Stomach smooth muscle (tissue), 2 donors: Measurements from ENCODE around the gene STARD8.

Experiments
- H3K27ac ChIP-seq: one replicate; pipeline ENCODE4 v1.7.0; 2013; ENCODE audit warnings: mild to moderate bottlenecking, low read length, inconsistent platforms
- H3K27me3 ChIP-seq, 2 donors: one replicate each; pipeline ENCODE4 v1.7.0; 2013; ENCODE audit warnings: low read length in 2 of 2; ENCODE audit not compliant: insufficient read depth in 2 of 2, control insufficient read depth in 1 of 2
- H3K36me3 ChIP-seq, 2 donors: one replicate each; pipeline ENCODE4 v1.7.0; 2013; ENCODE audit warnings: low read length in 2 of 2; ENCODE audit not compliant: control insufficient read depth in 2 of 2, insufficient read depth in 2 of 2
- H3K4me1 ChIP-seq: one replicate; pipeline ENCODE4 v1.7.0; 2013; ENCODE audit warnings: low read length; ENCODE audit not compliant: control insufficient read depth, insufficient read depth
- H3K4me3 ChIP-seq, 2 donors: one replicate each; pipeline ENCODE4 v1.7.0; 2013; ENCODE audit warnings: low read length in 2 of 2
- H3K9ac ChIP-seq, 2 donors: one replicate each; pipeline ENCODE4 v1.7.0; 2013; ENCODE audit warnings: low read length in 2 of 2, mild to moderate bottlenecking in 1 of 2
- H3K9me3 ChIP-seq, 2 donors: one replicate each; pipeline ENCODE4 v1.7.0; 2013; ENCODE audit warnings: low read length in 2 of 2; ENCODE audit not compliant: control insufficient read depth in 2 of 2
- donor health status: healthy.
- donor health status: Pancreatic carcinoma.

The STARD8 gene

DNA sequence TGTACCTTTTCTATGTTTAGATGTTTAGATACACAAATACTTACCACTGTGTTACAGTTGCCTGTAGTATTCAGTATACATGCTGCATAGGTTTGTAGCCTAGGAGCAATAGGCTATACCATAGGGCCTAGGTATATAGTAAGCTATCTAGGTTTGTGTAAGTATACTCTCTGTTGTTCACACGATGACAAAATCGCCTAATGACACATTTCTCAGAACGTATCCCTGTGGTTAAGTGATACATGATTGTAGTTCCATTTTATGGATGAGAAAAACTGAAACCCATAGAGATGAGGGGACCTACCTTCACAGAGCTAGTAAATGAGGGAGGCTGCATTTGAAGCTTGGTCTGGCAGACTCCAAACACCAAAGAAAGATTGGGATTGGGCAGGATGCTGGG, 102.0 kb downstream of the STARD8 start:
- Histone ChIP-seq H3K36me3 (no peaks in the 10 kb centered on the region), H3K9me3 (peaks cover 0 to 2% of the 10 kb centered on the region in 2 donors), H3K9ac (no peak overlapping the region), H3K27me3 (peaks cover 0 to 21% of the 10 kb centered on the region in 2 donors), H3K27ac (no peak overlapping the region), H3K4me1 (no peaks in the 10 kb centered on the region), H3K4me3 (no peak overlapping the region)

GRCh38 chrX:68750316-68750715, 102.8 kb downstream of the STARD8 start:
- Histone ChIP-seq H3K27me3 (peaks cover 0 to 21% of the 10 kb centered on the region in 2 donors), H3K4me1 (no peaks in the 10 kb centered on the region), H3K36me3 (no peaks in the 10 kb centered on the region), H3K4me3 (no peak overlapping the region), H3K27ac (no peak overlapping the region), H3K9me3 (peaks cover 0 to 2% of the 10 kb centered on the region in 2 donors), H3K9ac (no peak overlapping the region)

- Histone ChIP-seq H3K27ac (no peak overlapping the region), H3K4me1 (no peaks in the 10 kb centered on the region), H3K9ac (no peak overlapping the region), H3K4me3 (no peak overlapping the region), H3K9me3 (peaks cover 0 to 2% of the 10 kb centered on the region in 2 donors), H3K27me3 (peaks cover 0 to 25% of the 10 kb centered on the region in 2 donors), H3K36me3 (no peaks in the 10 kb centered on the region)
Observed at GRCh38 chrX:68751372-68751771, 103.9 kb downstream of the STARD8 start.

- Histone ChIP-seq H3K36me3 (no peaks in the 10 kb centered on the region), H3K9ac (no peak overlapping the region), H3K27ac (no peak overlapping the region), H3K4me1 (peaks cover 2% of the 10 kb centered on the region), H3K27me3 (peaks cover 0 to 19% of the 10 kb centered on the region in 2 donors), H3K4me3 (no peak overlapping the region), H3K9me3 (peaks cover 0 to 2% of the 10 kb centered on the region in 2 donors)
Observed at GRCh38 chrX:68753218-68753617, 105.8 kb downstream of the STARD8 start.

DNA sequence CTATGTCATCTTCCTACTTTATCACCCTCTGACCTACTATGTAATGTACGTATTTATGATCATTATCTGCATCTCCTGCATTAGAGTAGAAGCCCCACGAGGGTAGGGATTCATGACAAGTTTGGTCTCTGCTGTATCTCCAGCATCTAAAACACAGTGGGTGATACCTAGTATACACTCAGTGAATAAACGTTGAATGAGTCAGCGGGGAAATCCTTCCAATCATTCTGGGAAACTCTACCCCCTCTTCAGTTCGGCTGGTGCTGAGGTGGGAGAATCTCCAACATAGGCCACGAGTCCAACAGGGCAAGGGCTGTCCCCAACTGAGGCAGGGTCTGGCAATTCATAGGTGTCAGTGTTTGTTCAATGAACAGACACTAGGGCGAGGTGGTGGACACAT, 106.9 kb downstream of the STARD8 start:
- Histone ChIP-seq H3K4me1 (peaks cover 2% of the 10 kb centered on the region), H3K4me3 (no peak overlapping the region), H3K27me3 (peaks cover 0 to 26% of the 10 kb centered on the region in 2 donors), H3K9me3 (peaks cover 0 to 2% of the 10 kb centered on the region in 2 donors), H3K27ac (no peak overlapping the region), H3K9ac (no peak overlapping the region), H3K36me3 (no peaks in the 10 kb centered on the region)

DNA sequence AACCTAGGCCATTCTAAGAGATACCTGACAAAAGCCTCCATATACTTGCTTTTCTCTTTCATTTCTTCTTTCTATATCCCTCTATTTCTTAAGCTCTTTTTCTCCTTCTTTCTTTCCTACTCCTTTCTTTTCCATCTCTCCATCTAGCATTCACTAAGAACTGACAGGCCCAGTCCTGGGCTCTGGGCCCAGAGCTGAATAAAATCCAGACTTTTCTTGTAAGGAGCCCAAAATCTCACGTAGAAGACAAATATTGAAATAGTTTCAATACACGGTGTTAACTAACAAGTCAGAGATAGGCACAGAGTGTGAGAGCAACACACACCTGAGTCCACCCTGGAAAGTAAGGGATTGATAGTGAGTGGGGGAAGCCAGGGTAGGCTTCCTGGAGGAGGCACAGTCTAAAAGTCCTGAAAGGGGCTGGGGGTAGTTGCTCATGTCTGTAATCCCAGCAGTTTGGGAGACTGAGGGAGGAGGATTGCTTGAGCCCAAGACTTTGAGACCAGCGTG, 108.2 kb downstream of the STARD8 start:
- Histone ChIP-seq H3K9ac (no peak overlapping the region), H3K4me1 (peaks cover 2% of the 10 kb centered on the region), H3K4me3 (no peak overlapping the region), H3K27me3 (peaks cover 0 to 24% of the 10 kb centered on the region in 2 donors), H3K36me3 (no peaks in the 10 kb centered on the region), H3K27ac (no peak overlapping the region), H3K9me3 (no peaks in the 10 kb centered on the region)

DNA sequence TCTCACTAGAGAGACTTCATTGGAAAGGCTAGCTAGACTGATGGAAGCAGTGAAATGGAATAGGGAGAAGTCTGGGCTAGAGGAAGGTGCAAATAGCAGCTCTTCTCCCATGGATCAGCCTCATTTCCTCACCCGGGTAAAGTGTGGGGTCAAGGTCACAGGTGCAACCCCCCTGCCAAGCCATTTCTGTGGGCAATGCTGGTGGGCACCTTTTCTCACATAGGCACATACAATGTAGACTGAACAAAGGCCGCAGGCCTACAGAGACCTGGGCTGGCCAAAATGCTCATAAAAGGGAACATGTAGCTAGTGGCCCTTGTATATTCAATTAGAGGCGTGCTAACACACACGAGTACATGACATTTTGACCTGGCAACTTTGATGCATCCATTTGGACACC, 109.9 kb downstream of the STARD8 start:
- Histone ChIP-seq H3K4me3 (no peak overlapping the region), H3K27me3 (peaks cover 0 to 25% of the 10 kb centered on the region in 2 donors), H3K4me1 (peaks cover 6% of the 10 kb centered on the region), H3K9me3 (no peaks in the 10 kb centered on the region), H3K9ac (no peak overlapping the region), H3K36me3 (no peaks in the 10 kb centered on the region), H3K27ac (no peak overlapping the region)

- Histone ChIP-seq H3K9ac (no peak overlapping the region), H3K27me3 (peaks cover 0 to 25% of the 10 kb centered on the region in 2 donors), H3K4me3 (no peak overlapping the region), H3K9me3 (no peaks in the 10 kb centered on the region), H3K27ac (no peak overlapping the region), H3K4me1 (peaks cover 9% of the 10 kb centered on the region), H3K36me3 (no peaks in the 10 kb centered on the region)
Observed at GRCh38 chrX:68757731-68758130, 110.3 kb downstream of the STARD8 start.

- no peak overlapping the region for H3K4me3 ChIP-seq
Observed at GRCh38 chrX:68758671-68759070, 111.2 kb downstream of the STARD8 start.

GRCh38 chrX:68761086-68761485, 113.6 kb downstream of the STARD8 start:
- Histone ChIP-seq H3K9me3 (no peaks in the 10 kb centered on the region), H3K36me3 (no peaks in the 10 kb centered on the region), H3K9ac (no peak overlapping the region), H3K27ac (no peak overlapping the region), H3K27me3 (peaks cover 0 to 17% of the 10 kb centered on the region in 2 donors), H3K4me1 (peaks cover 9% of the 10 kb centered on the region), H3K4me3 (no peak overlapping the region)

More at GRCh38 chrX:68758671-68759070, 111.2 kb downstream of the STARD8 start:
- H3K9me3 ChIP-seq = no peaks in the 10 kb centered on the region
- H3K36me3 ChIP-seq = no peaks in the 10 kb centered on the region
- H3K4me1 ChIP-seq = peaks cover 9% of the 10 kb centered on the region
- H3K27ac ChIP-seq = no peak overlapping the region
- H3K27me3 ChIP-seq = peaks cover 0 to 25% of the 10 kb centered on the region in 2 donors
- H3K9ac ChIP-seq = no peak overlapping the region

GRCh38 chrX:68762766-68763165, 115.3 kb downstream of the STARD8 start:
- Histone ChIP-seq H3K36me3 (no peaks in the 10 kb centered on the region), H3K9me3 (no peaks in the 10 kb centered on the region), H3K27me3 (peaks cover 0 to 17% of the 10 kb centered on the region in 2 donors), H3K27ac (no peak overlapping the region), H3K9ac (no peak overlapping the region), H3K4me3 (no peak overlapping the region), H3K4me1 (peaks cover 7% of the 10 kb centered on the region)
